Myocyte (in vitro differentiated cells): ENCODE results near the gene ZNF112. TPM values are rescaled to one million over a fixed set of nuclear protein-coding genes. Genes with fewer than 3 reads are reported as not detected.
"Not testable (repeated sequence)": the region's sequence is repeated elsewhere in the genome, so short reads cannot be mapped to it uniquely, and the experiment has no call there.

Source experiments
- DNase-seq: peaks from one replicate; pipeline ENCODE4 v3.0.0-alpha.2; 2012; ENCODE audit warnings: low read depth
- polyA plus RNA-seq: library from polyadenylated mRNA; unstranded; fragments of >200 nt; gene quantifications from one replicate; pipeline ENCODE4 v1.2.1, GENCODE V29; 2012; ENCODE audit warnings: missing spikeins
- total RNA-seq: library from RNA; depleted of rRNA; stranded (reverse); fragments of >200 nt; gene quantifications from 2 replicates; pipeline ENCODE4 v1.2.3, GENCODE V29; 2014

ZNF112 gene
- 8.0 and 14.0 TPM in 2 replicates for total RNA-seq
- polyA plus RNA-seq, result 2.2 TPM

GRCh38 chr19:44356383-44357111 is at the start of gene ZNF112:
TSS of gene ZNF112 (minus strand) at chr19:44356680. CDS start at chr19:44340539, 16,141 bp downstream.
- peak; percentile 97 for DNase-seq

GRCh38 chr19:44401139-44402115 is 44.9 kb upstream of the ZNF112 start, which contains the start of gene ZNF285:
TSS of gene ZNF285 (minus strand) at chr19:44401608. CDS start at chr19:44397213, 4,395 bp downstream.
- peak; percentile 99 for DNase-seq

GRCh38 chr19:44389268-44389667 is 32.8 kb upstream of the ZNF112 start:
- not testable (repeated sequence) for DNase-seq

- DNase-seq, result no peak
Observed at GRCh38 chr19:44374789-44375188, 18.3 kb upstream of the ZNF112 start.

- DNase-seq, result no peak
Observed at GRCh38 chr19:44371815-44372480, 15.5 kb upstream of the ZNF112 start.

GRCh38 chr19:44367024-44367423 is 10.5 kb upstream of the ZNF112 start:
- no peak for DNase-seq

- no peak for DNase-seq
Observed at GRCh38 chr19:44346556-44346955, 9.9 kb downstream of the ZNF112 start.

- DNase-seq, result no peak
Observed at GRCh38 chr19:44345959-44346358, 10.5 kb downstream of the ZNF112 start.

- no peak for DNase-seq
Observed at GRCh38 chr19:44344255-44344654, 12.2 kb downstream of the ZNF112 start.

- DNase-seq, result no peak
Observed at GRCh38 chr19:44341794-44342193, 14.7 kb downstream of the ZNF112 start.

GRCh38 chr19:44334639-44335038 is 21.8 kb downstream of the ZNF112 start:
- DNase-seq, result not testable (repeated sequence)

- no peak for DNase-seq
Observed at GRCh38 chr19:44332145-44332544, 24.3 kb downstream of the ZNF112 start.

- DNase-seq, result no peak
Observed at GRCh38 chr19:44315883-44316282, 40.6 kb downstream of the ZNF112 start.

GRCh38 chr19:44313231-44313630 is 43.2 kb downstream of the ZNF112 start:
- DNase-seq, result no peak

GRCh38 chr19:44308011-44308410 is 48.5 kb downstream of the ZNF112 start:
- peak; percentile 63 for DNase-seq

- DNase-seq, result no peak
Observed at GRCh38 chr19:44306283-44306682, 50.2 kb downstream of the ZNF112 start.

- no peak for DNase-seq
Observed at GRCh38 chr19:44305457-44305856, 51.0 kb downstream of the ZNF112 start.

- peak; percentile 99 for DNase-seq
Observed at GRCh38 chr19:44304659-44305193, 51.8 kb downstream of the ZNF112 start, which contains the start of gene ZNF235. TSS of gene ZNF235 (minus strand) at chr19:44305025. CDS start at chr19:44303404, 1,621 bp downstream.

GRCh38 chr19:44303976-44304568 is 52.4 kb downstream of the ZNF112 start:
- DNase-seq, result peak; percentile 45

GRCh38 chr19:44303320-44303719 is 53.2 kb downstream of the ZNF112 start:
- peak; percentile 5 for DNase-seq
